HepG2 (cell line): ENCODE data around the gene FRS2. TPM values are rescaled to one million over a fixed set of nuclear protein-coding genes. Genes with fewer than 3 reads are reported as not detected.

Source experiments
- AHDC1 ChIP-seq: sonication (generic); formaldehyde crosslinking; IDR thresholded peaks from 2 replicates; pipeline ENCODE4 v1.5.1; 2020; ENCODE audit warnings: mild to moderate bottlenecking, missing genetic modification reagents, borderline replicate concordance
- ARNT ChIP-seq: fragments of 450-650 bp; IDR thresholded peaks from 2 replicates; pipeline ENCODE4 v1.6.1; 2017
- ATF2 ChIP-seq: sonication (generic); formaldehyde crosslinking; IDR thresholded peaks from 2 replicates; pipeline ENCODE4 v1.4.0; 2020; ENCODE audit warnings: missing genetic modification reagents
- CBX5 ChIP-seq: sonication (generic); formaldehyde crosslinking; IDR thresholded peaks from 2 replicates; pipeline ENCODE4 v1.4.0; 2020; ENCODE audit warnings: missing genetic modification reagents, borderline replicate concordance
- HIVEP1 ChIP-seq: sonication (generic); formaldehyde crosslinking; IDR thresholded peaks from 2 replicates; pipeline ENCODE4 v1.4.0; 2020; ENCODE audit warnings: mild to moderate bottlenecking, missing genetic modification reagents
- NFYC ChIP-seq: IDR thresholded peaks from 2 replicates; pipeline ENCODE4 v1.6.1; 2016; ENCODE audit warnings: missing genetic modification reagents, missing compliant biosample characterization
- NRL ChIP-seq: sonication (generic); formaldehyde crosslinking; IDR thresholded peaks from 2 replicates; pipeline ENCODE4 v1.5.0; 2020; ENCODE audit warnings: missing genetic modification reagents, mild to moderate bottlenecking, moderate library complexity, borderline replicate concordance
- PCBP2 ChIP-seq: fragments of 200-400 bp; formaldehyde crosslinking; optimal IDR thresholded peaks from 2 replicates; pipeline ENCODE3; 2018; ENCODE audit warnings: low read length, low read depth; ENCODE audit not compliant: poor library complexity, severe bottlenecking
- PLRG1 ChIP-seq: fragments of 450-650 bp; conservative IDR thresholded peaks from 2 replicates; pipeline ENCODE4 v1.6.1; 2016
- ZBTB33 ChIP-seq: sonication (generic); formaldehyde crosslinking; IDR thresholded peaks from 2 replicates; pipeline ENCODE4 v1.4.0; 2020; ENCODE audit warnings: missing genetic modification reagents
- ZMAT3 ChIP-seq: sonication (generic); formaldehyde crosslinking; conservative IDR thresholded peaks from 2 replicates; pipeline ENCODE4 v1.7.0; 2021; ENCODE audit warnings: missing genetic modification reagents
- ZMYM4 ChIP-seq: sonication (generic); formaldehyde crosslinking; IDR thresholded peaks from 2 replicates; pipeline ENCODE4 v1.8.1; 2023; ENCODE audit warnings: mild to moderate bottlenecking, missing genetic modification reagents
- ZNF274 ChIP-seq: sonication (generic); formaldehyde crosslinking; IDR thresholded peaks from 2 replicates; pipeline ENCODE4 v1.5.1; 2020; ENCODE audit warnings: mild to moderate bottlenecking, missing genetic modification reagents
- ZNF292 ChIP-seq: sonication (generic); formaldehyde crosslinking; IDR thresholded peaks from 2 replicates; pipeline ENCODE4 v1.8.1; 2022; ENCODE audit warnings: mild to moderate bottlenecking, low read depth, missing genetic modification reagents, borderline replicate concordance
- ZNF639 ChIP-seq: conservative IDR thresholded peaks from 2 replicates; pipeline ENCODE4 v1.6.1; 2018; ENCODE audit warnings: missing genetic modification reagents
- ZNF710 ChIP-seq: sonication (generic); formaldehyde crosslinking; IDR thresholded peaks from 2 replicates; pipeline ENCODE4 v1.5.0; 2020; ENCODE audit warnings: mild to moderate bottlenecking, missing genetic modification reagents, borderline replicate concordance
- polyA plus RNA-seq, 8 experiments: library from polyadenylated mRNA; depleted of rRNA in 3 of 8; stranded (reverse) in 7 of 8; unstranded in 1 of 8; fragments of >200 nt; fragmentation: Illumina TruSeq in 4 of 8; extraction: Trizol in 4 of 8; gene quantifications; 2 replicates each; pipeline versions ENCODE4 v1.2.1 to v1.2.3, GENCODE V29; 2011 to 2016; ENCODE audit warnings: low read depth in 4 of 8, missing spikeins in 1 of 8, mixed read lengths in 1 of 8; ENCODE audit not compliant: insufficient read depth in 1 of 8
- total RNA-seq, 5 experiments: library from RNA; depleted of rRNA; stranded (reverse); fragments of >200 nt; fragmentation: Illumina TruSeq; extraction: Trizol; gene quantifications; 2 replicates each; pipeline ENCODE4 v1.2.3, GENCODE V29; 2016; ENCODE audit warnings: low read depth in 1 of 5

FRS2 gene
- total and polyA plus RNA-seq, 2 of the 13 experiments (the other 11 are each of a cell fraction or from before 2014, with no cell fraction given) = 8.3 to 16.8 TPM

GRCh38 chr12:69470189-69471075, at the start of gene FRS2 (continued):
- TF ChIP-seq AHDC1 (CRISPR knock-in tag) (peak; percentile 30; the same call in 1 of the 2 replicates), ZBTB33 (CRISPR knock-in tag) (0 out of 2 replicates have a peak, but pooled peaks have one; percentile 39), PCBP2 (no peak), ARNT (no peak), ZNF274 (no peak), ZMYM4 (CRISPR knock-in tag) (peak; percentile 68; the same call in 1 of the 2 replicates), PLRG1 (no peak), NRL (CRISPR knock-in tag) (peak; percentile 80; the same call in 1 of the 2 replicates), ZNF710 (CRISPR knock-in tag) (no peak; the same call in 1 of the 2 replicates), CBX5 (CRISPR knock-in tag) (peak; percentile 28; the same call in 1 of the 2 replicates), ATF2 (CRISPR knock-in tag) (no peak), ZNF292 (CRISPR knock-in tag) (peak; percentile 76), HIVEP1 (CRISPR knock-in tag) (no peak), ZNF639 (no peak), ZMAT3 (CRISPR knock-in tag) (peak; percentile 85), NFYC (CRISPR knock-in tag) (no peak)
